CD14-positive monocyte (primary cell): ENCODE results near the gene TMEM182. TPM values are rescaled to one million over a fixed set of nuclear protein-coding genes. Genes with fewer than 3 reads are reported as not detected.
A peak's percentile ranks its signal among the peaks of the same experiment; 100 is the strongest.

Source experiments
- DNase-seq, 3 donors: peaks; one replicate each; pipeline ENCODE4 v3.0.0-alpha.2; 2011 to 2022
- H2AFZ ChIP-seq: 2 replicates; pipeline ENCODE4 v1.6.0; 2012; ENCODE audit warnings: mild to moderate bottlenecking, low read depth, low read length, inconsistent platforms; ENCODE audit not compliant: insufficient read depth, poor library complexity, severe bottlenecking
- H3K27ac ChIP-seq, 2 donors: 1 replicate in 1 of 2; 2 replicates in 1 of 2; pipeline ENCODE4 v1.5.1; 2012 to 2013; ENCODE audit warnings: low read length in 2 of 2, control low read depth in 1 of 2, inconsistent platforms in 1 of 2, low read depth in 1 of 2, mild to moderate bottlenecking in 1 of 2
- H3K27me3 ChIP-seq, 2 donors: one replicate each; pipeline versions ENCODE4 v1.6.0 to v1.6.1; 2011 to 2013; ENCODE audit warnings: low read length in 2 of 2; ENCODE audit not compliant: control insufficient read depth in 2 of 2, insufficient read depth in 2 of 2
- H3K36me3 ChIP-seq, 2 donors: replicated peaks in 1 of 2; 1 replicate in 1 of 2; 2 replicates in 1 of 2; pipeline versions ENCODE4 v1.5.1 to v1.6.1; 2012 to 2013; ENCODE audit warnings: low read length in 2 of 2, control low read depth in 1 of 2, inconsistent platforms in 1 of 2, mild to moderate bottlenecking in 1 of 2; ENCODE audit not compliant: insufficient read depth in 2 of 2, control insufficient read depth in 1 of 2
- H3K4me1 ChIP-seq, 2 donors: 1 replicate in 1 of 2; 2 replicates in 1 of 2; pipeline versions ENCODE4 v1.5.1 to v1.6.1; 2012 to 2013; ENCODE audit warnings: low read length in 2 of 2, control low read depth in 1 of 2, inconsistent platforms in 1 of 2, mild to moderate bottlenecking in 1 of 2, moderate library complexity in 1 of 2; ENCODE audit not compliant: insufficient read depth in 2 of 2, control insufficient read depth in 1 of 2
- H3K4me2 ChIP-seq: replicated peaks from 2 replicates; pipeline ENCODE3; 2012; ENCODE audit warnings: low read length, moderate library complexity, mild to moderate bottlenecking; ENCODE audit not compliant: poor library complexity, severe bottlenecking; ENCODE audit errors: extremely low read depth
- H3K4me3 ChIP-seq, 3 experiments: fragments of 200-600 bp in 1 of 3; sonication (generic) in 1 of 3; replicated peaks in 1 of 3; 1 replicate in 2 of 3; 2 replicates in 1 of 3; pipeline ENCODE4 v1.5.1; 2011 to 2013; ENCODE audit warnings: low read length in 3 of 3, mild to moderate bottlenecking in 3 of 3, control low read depth in 2 of 3, low read depth in 2 of 3, inconsistent platforms in 1 of 3, moderate library complexity in 1 of 3
- H3K79me2 ChIP-seq: 2 replicates; pipeline ENCODE4 v1.6.0; 2012; ENCODE audit warnings: mild to moderate bottlenecking, control low read depth, inconsistent platforms, low read length, moderate library complexity; ENCODE audit not compliant: insufficient read depth
- H3K9ac ChIP-seq: 2 replicates; pipeline ENCODE4 v1.6.0; 2017; ENCODE audit warnings: low read length, mild to moderate bottlenecking; ENCODE audit not compliant: insufficient read depth, poor library complexity, severe bottlenecking
- H3K9me3 ChIP-seq, 2 donors: replicated peaks in 1 of 2; 1 replicate in 1 of 2; 2 replicates in 1 of 2; pipeline versions ENCODE4 v1.5.1 to v1.6.1; 2012 to 2013; ENCODE audit warnings: low read length in 2 of 2, control low read depth in 1 of 2; ENCODE audit not compliant: control insufficient read depth in 1 of 2, insufficient read depth in 1 of 2
- H4K20me1 ChIP-seq: 2 replicates; pipeline ENCODE4 v1.6.0; 2012; ENCODE audit warnings: mild to moderate bottlenecking, low read length, control low read depth, moderate library complexity; ENCODE audit not compliant: insufficient read depth
- H3K27ac Mint-ChIP-seq, 7 donors: one replicate each; pipeline ENCODE4 v1.8.0; 2020; ENCODE audit warnings: mild to moderate bottlenecking in 7 of 7, mixed read lengths in 7 of 7, moderate library complexity in 6 of 7, inconsistent platforms in 2 of 7
- H3K27me3 Mint-ChIP-seq, 3 donors: one replicate each; pipeline ENCODE4 v1.8.0; 2021 to 2022; ENCODE audit warnings: low read depth in 3 of 3, mild to moderate bottlenecking in 3 of 3, mixed read lengths in 3 of 3, moderate library complexity in 3 of 3, inconsistent platforms in 1 of 3
- H3K36me3 Mint-ChIP-seq, 2 donors: one replicate each; pipeline ENCODE4 v1.8.0; 2020; ENCODE audit warnings: mixed read lengths in 2 of 2, inconsistent platforms in 1 of 2, mild to moderate bottlenecking in 1 of 2
- H3K4me1 Mint-ChIP-seq: one replicate; pipeline ENCODE4 v1.8.0; 2020; ENCODE audit warnings: mild to moderate bottlenecking, mixed read lengths
- H3K4me3 Mint-ChIP-seq, 2 donors: one replicate each; pipeline ENCODE4 v1.8.0; 2020; ENCODE audit warnings: mild to moderate bottlenecking in 2 of 2, mixed read lengths in 2 of 2, moderate library complexity in 1 of 2
- H3K9me3 Mint-ChIP-seq, 7 donors: one replicate each; pipeline ENCODE4 v1.8.0; 2020 to 2022; ENCODE audit warnings: mixed read lengths in 7 of 7, mild to moderate bottlenecking in 6 of 7, moderate library complexity in 6 of 7, inconsistent platforms in 2 of 7
- CTCF ChIP-seq: fragments of 200-600 bp; IDR thresholded peaks from one replicate; pipeline ENCODE4 v1.8.0; 2022; ENCODE audit warnings: antibody characterized with exemption, mild to moderate bottlenecking
- WGBS: methylation state at CpG from one replicate; pipeline ENCODE4 v1.1.5; 2013; ENCODE audit warnings: missing lambda C conversion rate; ENCODE audit not compliant: insufficient coverage; 5-methylcytosine and 5-hydroxymethylcytosine counted together
- intact Hi-C, 2 donors: fragments of 100-400 bp; cut with micrococcal nuclease; formaldehyde crosslinking; loops; one replicate each; pipeline versions ENCODE4 v1.15.0 to v1.15.1; 2023
- polyA plus RNA-seq, 3 donors: library from polyadenylated mRNA; depleted of rRNA in 1 of 3; unstranded in 2 of 3; stranded (reverse) in 1 of 3; fragments of 300-500 nt in 2 of 3; fragments of >200 nt in 1 of 3; fragmentation: Illumina TruSeq in 2 of 3; gene quantifications; 1 replicate in 2 of 3; 2 replicates in 1 of 3; pipeline ENCODE4 v1.2.3, GENCODE V29; 2012 to 2021

TMEM182 gene
- polyA plus RNA-seq, 3 donors, result 0.24 to 0.69 (median 0.28) TPM

GRCh38 chr2:102736110-102736409 is 25.8 kb upstream of the TMEM182 start:
- peak overlapping the region; percentile 75 to 91 (median 77) for H3K4me3 ChIP-seq
- peak overlapping the region in 1 of 2 donors; percentile 81 for H3K27ac ChIP-seq
- H3K9ac ChIP-seq, result peak overlapping the region; percentile 85
- peaks cover 7 to 9% of the 10 kb centered on the region in 2 donors for H3K36me3 ChIP-seq
- peak overlapping the region; percentile 99 for H2AFZ ChIP-seq
- no peaks in the 10 kb centered on the region for H3K27me3 ChIP-seq
- H3K27me3 Mint-ChIP-seq, result peaks cover 0 to 5% (median 1%) of the 10 kb centered on the region in 3 donors
- intact Hi-C loops, result no loop called here
- H3K4me2 ChIP-seq, result peak overlapping the region; percentile 88
- H3K4me1 ChIP-seq, result peaks cover 11 to 20% of the 10 kb centered on the region in 2 donors
- H3K36me3 Mint-ChIP-seq, result peaks cover 10 to 11% of the 10 kb centered on the region in 2 donors
- H3K9me3 Mint-ChIP-seq, result no peaks in the 10 kb centered on the region
- H3K4me3 Mint-ChIP-seq, result peak overlapping the region; percentile 98
- H3K27ac Mint-ChIP-seq, result peak overlapping the region in 4 of 7 donors; percentile 18 to 87 (median 70)
- no peaks in the 10 kb centered on the region for H3K9me3 ChIP-seq
- peaks cover 16% of the 10 kb centered on the region for H3K79me2 ChIP-seq
- H3K4me1 Mint-ChIP-seq, result peaks cover 25% of the 10 kb centered on the region
- DNase-seq, result no peak
- 31% methylated on average over 5 of the region's 6 CpGs for WGBS
- H4K20me1 ChIP-seq, result no peaks in the 10 kb centered on the region
- no peak for TF ChIP-seq CTCF

DNA sequence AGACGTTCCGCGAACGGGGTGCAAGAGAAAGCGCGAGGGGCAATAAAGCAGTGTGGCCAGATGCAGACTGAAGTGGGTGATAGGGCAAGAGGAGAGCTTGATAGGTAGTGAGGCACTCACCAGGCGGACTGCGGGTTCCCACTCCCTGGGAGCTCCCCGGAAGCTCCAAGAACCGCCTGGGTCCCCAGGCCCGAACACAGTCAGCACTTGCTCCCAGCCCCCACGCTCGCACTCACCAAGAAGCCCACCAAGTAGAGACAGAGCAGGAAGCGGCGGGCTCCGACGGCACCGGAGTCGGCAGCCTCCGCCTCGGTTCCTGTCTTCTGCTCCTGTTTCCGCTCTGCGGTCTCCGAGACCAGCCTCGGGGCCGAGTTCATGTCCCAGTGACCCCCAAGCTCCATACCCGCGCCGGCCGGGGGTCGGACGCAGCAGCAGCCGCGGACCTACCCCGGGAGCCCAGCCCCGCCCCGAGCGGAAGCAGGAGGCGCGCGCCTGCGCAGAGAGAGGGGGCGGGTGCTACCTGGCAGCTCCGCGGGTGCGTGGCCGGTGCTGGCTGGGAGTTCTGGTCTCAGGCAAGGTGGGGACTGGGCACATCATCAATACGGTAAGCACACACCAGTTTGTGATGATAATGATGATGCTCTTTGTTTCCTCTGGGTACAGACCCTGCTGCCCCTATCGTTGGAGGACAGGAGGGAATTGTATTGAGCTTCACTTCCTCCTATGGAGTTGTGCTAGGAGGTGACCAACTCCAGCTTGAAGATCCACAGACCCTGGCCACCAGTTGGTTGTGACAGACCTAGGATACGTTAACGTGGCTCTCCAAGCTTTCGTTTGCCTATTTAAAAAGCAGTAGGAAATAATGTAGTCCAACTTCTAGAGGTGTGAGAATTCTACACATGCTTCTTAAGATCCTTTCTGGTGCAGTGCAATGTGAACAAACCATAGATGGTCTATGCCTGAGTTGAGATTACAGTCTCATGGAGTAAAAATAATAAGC is 25.1 kb upstream of the TMEM182 start:
- Histone ChIP-seq H3K9ac (peak overlapping the region; percentile 85), H3K4me2 (peak overlapping the region; percentile 88), H3K79me2 (peaks cover 16% of the 10 kb centered on the region), H3K9me3 (no peaks in the 10 kb centered on the region), H3K4me1 (peaks cover 11 to 20% of the 10 kb centered on the region in 2 donors), H3K27ac (peak overlapping the region in 1 of 2 donors; percentile 81), H3K36me3 (peaks cover 2 to 3% of the 10 kb centered on the region in 2 donors), H3K4me3 (peak overlapping the region; percentile 75 to 91 (median 77)), H2AFZ (peak overlapping the region; percentile 99), H3K27me3 (no peaks in the 10 kb centered on the region), H4K20me1 (no peaks in the 10 kb centered on the region)
- WGBS, result 0% methylated on average over 48 of the region's 52 CpGs
- H3K9me3 Mint-ChIP-seq, result no peaks in the 10 kb centered on the region
- no peak for TF ChIP-seq CTCF
- peak overlapping the region; percentile 98 for H3K4me3 Mint-ChIP-seq
- peaks cover 5% of the 10 kb centered on the region in 2 donors for H3K36me3 Mint-ChIP-seq
- intact Hi-C loops, result no loop called here
- H3K4me1 Mint-ChIP-seq, result peaks cover 25% of the 10 kb centered on the region
- DNase-seq, result peak; percentile 52 to 58 (median 53)
- H3K27ac Mint-ChIP-seq, result peak overlapping the region in 6 of 7 donors; percentile 18 to 92 (median 82)
- H3K27me3 Mint-ChIP-seq, result peaks cover 0 to 5% (median 1%) of the 10 kb centered on the region in 3 donors
